Prostate gland (tissue), 2 donors: ENCODE data around the gene FNBP1L. TPM values are rescaled to one million over a fixed set of nuclear protein-coding genes. Genes with fewer than 3 reads are reported as not detected.
"Not testable (repeated sequence)": the region's sequence is repeated elsewhere in the genome, so short reads cannot be mapped to it uniquely, and the experiment has no call there.

ENCODE experiments used
- DNase-seq: peaks from one replicate; pipeline ENCODE4 v3.0.0-alpha.2; 2019; ENCODE audit warnings: low spot score
- H3K27ac ChIP-seq, 2 donors: fragments of 200-600 bp; sonication (generic); 2 replicates each; pipeline ENCODE4 v1.5.1; 2017 to 2019
- H3K27me3 ChIP-seq: fragments of 200-600 bp; sonication (generic); replicated peaks from 2 replicates; pipeline ENCODE4 v1.5.1; 2019; ENCODE audit not compliant: insufficient read depth
- H3K36me3 ChIP-seq, 2 donors: fragments of 200-600 bp; sonication (generic); 1 replicate in 1 of 2; 2 replicates in 1 of 2; pipeline versions ENCODE4 v1.5.1 to v1.8.1; 2017 to 2019
- H3K4me1 ChIP-seq: fragments of 200-600 bp; sonication (generic); replicated peaks from 2 replicates; pipeline ENCODE4 v1.5.1; 2019
- H3K4me3 ChIP-seq, 2 donors: fragments of 200-600 bp; sonication (generic); 2 replicates each; pipeline ENCODE4 v1.5.1; 2017 to 2019
- H3K9me3 ChIP-seq: fragments of 200-600 bp; sonication (generic); 2 replicates; pipeline ENCODE4 v1.5.1; 2017
- CTCF ChIP-seq, 4 experiments: fragments of 200-600 bp in 2 of 4; fragments of 450-650 bp in 2 of 4; sonication (generic) in 2 of 4; IDR thresholded peaks; 1 replicate in 3 of 4; 2 replicates in 1 of 4; pipeline ENCODE4 v1.5.1; 2016 to 2019; ENCODE audit warnings: antibody characterized with exemption in 4 of 4, mild to moderate bottlenecking in 2 of 4, moderate library complexity in 2 of 4
- POLR2A ChIP-seq: fragments of 450-650 bp; IDR thresholded peaks from one replicate; pipeline ENCODE4 v1.6.1; 2016; ENCODE audit warnings: antibody characterized with exemption, mild to moderate bottlenecking
- POLR2AphosphoS5 ChIP-seq: sonication (generic); formaldehyde crosslinking; IDR thresholded peaks from one replicate; pipeline ENCODE4 v1.6.1; 2017; ENCODE audit warnings: antibody characterized with exemption
- WGBS: methylation state at CpG from one replicate; pipeline ENCODE4 v1.1.5; 2018; 5-methylcytosine and 5-hydroxymethylcytosine counted together
- intact Hi-C: fragments of 100-400 bp; cut with DNase I; formaldehyde crosslinking; loops from one replicate; pipeline ENCODE4 v1.14.2; 2022
- total RNA-seq, 2 donors: library from RNA; depleted of rRNA; stranded (reverse); fragments of >200 nt; gene quantifications; one replicate each; pipeline ENCODE4 v1.1.0, GENCODE V29; 2016

The FNBP1L gene
- total RNA-seq, 2 donors from 2014 or later: 41.1 to 49.7 TPM

- no peaks in the 10 kb centered on the region for H3K4me1 ChIP-seq
- DNase-seq: no peak
- no peaks in the 10 kb centered on the region for H3K36me3 ChIP-seq
- TF ChIP-seq POLR2A: no peak
- TF ChIP-seq CTCF (IDR thresholded peaks at IDR 0.05): no peak
- no peak for TF ChIP-seq POLR2AphosphoS5
- no peaks in the 10 kb centered on the region for H3K27me3 ChIP-seq
- intact Hi-C loops: no loop called here
- 88% methylated on average over 1 of the region's 1 CpG for WGBS
- no peak overlapping the region for H3K27ac ChIP-seq
- H3K4me3 ChIP-seq: no peak overlapping the region
- H3K9me3 ChIP-seq: no peaks in the 10 kb centered on the region
Observed at GRCh38 chr1:93453911-93454310, 6.0 kb downstream of the FNBP1L start.

DNA sequence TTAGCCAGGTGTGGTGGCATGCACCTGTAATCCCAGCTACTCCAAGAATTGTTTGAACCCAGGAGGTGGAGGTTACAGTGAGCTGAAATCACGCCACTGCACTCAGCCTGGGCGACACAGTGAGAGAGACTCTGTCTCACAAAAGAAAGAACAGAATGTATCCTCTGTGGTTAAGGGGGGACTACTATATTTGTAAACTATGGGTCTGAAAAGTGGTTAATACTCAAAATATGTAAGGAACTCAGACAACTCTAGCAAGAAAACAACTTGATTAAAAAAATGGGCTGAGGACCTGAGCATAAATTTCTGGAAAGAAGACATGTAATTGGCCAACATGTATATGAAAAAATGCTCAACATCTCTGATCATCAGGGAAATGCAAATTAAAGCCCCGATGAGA, 11.2 kb downstream of the FNBP1L start:
- no peaks in the 10 kb centered on the region for H3K4me1 ChIP-seq
- H3K27ac ChIP-seq: no peak overlapping the region
- TF ChIP-seq CTCF (IDR thresholded peaks at IDR 0.05): no peak
- TF ChIP-seq POLR2A: no peak
- TF ChIP-seq POLR2AphosphoS5: no peak
- H3K4me3 ChIP-seq: no peak overlapping the region
- no peaks in the 10 kb centered on the region for H3K36me3 ChIP-seq
- intact Hi-C loops: no loop called here
- DNase-seq: no peak
- 96% methylated on average over 3 of the region's 3 CpGs for WGBS
- no peaks in the 10 kb centered on the region for H3K27me3 ChIP-seq
- no peaks in the 10 kb centered on the region for H3K9me3 ChIP-seq

- Histone ChIP-seq H3K4me1 (no peaks in the 10 kb centered on the region), H3K9me3 (no peaks in the 10 kb centered on the region), H3K27ac (no peak overlapping the region), H3K27me3 (no peaks in the 10 kb centered on the region), H3K4me3 (no peak overlapping the region), H3K36me3 (no peaks in the 10 kb centered on the region)
- no peak for DNase-seq
- WGBS: 84% methylated on average over 5 of the region's 5 CpGs
- no peak for TF ChIP-seq POLR2A
- TF ChIP-seq POLR2AphosphoS5: no peak
- TF ChIP-seq CTCF (IDR thresholded peaks at IDR 0.05): no peak
- intact Hi-C loops: no loop called here
Observed at GRCh38 chr1:93461236-93461635, 13.3 kb downstream of the FNBP1L start.

GRCh38 chr1:93463960-93464359, 16.0 kb downstream of the FNBP1L start:
- Histone ChIP-seq H3K9me3 (no peaks in the 10 kb centered on the region), H3K4me3 (no peak overlapping the region), H3K27me3 (no peaks in the 10 kb centered on the region), H3K36me3 (no peaks in the 10 kb centered on the region), H3K27ac (no peak overlapping the region), H3K4me1 (no peaks in the 10 kb centered on the region)
- TF ChIP-seq POLR2A (no peak), POLR2AphosphoS5 (no peak), CTCF (IDR thresholded peaks at IDR 0.05) (no peak)
- no peak for DNase-seq
- intact Hi-C loops: no loop called here
- 84% methylated on average over 1 of the region's 1 CpG for WGBS

- H3K4me1 ChIP-seq, DNase-seq, H3K36me3 ChIP-seq, H3K4me3 ChIP-seq, H3K9me3 ChIP-seq, intact Hi-C loops, H3K27ac ChIP-seq, H3K27me3 ChIP-seq: not testable (repeated sequence)
- 97% methylated on average over 5 of the region's 6 CpGs for WGBS
Observed at GRCh38 chr1:93465371-93466082, 17.6 kb downstream of the FNBP1L start.
